ENCODE results near the gene KLHL40.

Gene KLHL40

GRCh38 chr3:42657675-42658074, 27.7 kb upstream of the KLHL40 start:
- DNase-seq = no peak

GRCh38 chr3:42658091-42658770, 27.1 kb upstream of the KLHL40 start:
- no peak for DNase-seq

- no peak for DNase-seq
Measured at GRCh38 chr3:42658771-42659390, 26.5 kb upstream of the KLHL40 start.

GRCh38 chr3:42659451-42660130, 25.7 kb upstream of the KLHL40 start:
- no peak for DNase-seq

GRCh38 chr3:42660131-42660715, 25.1 kb upstream of the KLHL40 start:
- no peak for DNase-seq

GRCh38 chr3:42660898-42661297, 24.4 kb upstream of the KLHL40 start:
- DNase-seq = peak; percentile 29

- DNase-seq = no peak
Measured at GRCh38 chr3:42661593-42662022, 23.7 kb upstream of the KLHL40 start.

- DNase-seq = no peak
Measured at GRCh38 chr3:42662037-42662812, 23.1 kb upstream of the KLHL40 start.

GRCh38 chr3:42662813-42663535, 22.4 kb upstream of the KLHL40 start:
- no peak for DNase-seq

GRCh38 chr3:42663581-42664437, 21.5 kb upstream of the KLHL40 start:
- DNase-seq = no peak

- DNase-seq = no peak
Measured at GRCh38 chr3:42664438-42664803, 20.9 kb upstream of the KLHL40 start.

- no peak for DNase-seq
Measured at GRCh38 chr3:42665050-42665878, 20.1 kb upstream of the KLHL40 start.

GRCh38 chr3:42666022-42666421, 19.3 kb upstream of the KLHL40 start:
- DNase-seq = no peak

- DNase-seq = no peak
Measured at GRCh38 chr3:42666577-42666998, 18.7 kb upstream of the KLHL40 start.

GRCh38 chr3:42667096-42667522, 18.2 kb upstream of the KLHL40 start:
- no peak for DNase-seq

GRCh38 chr3:42667523-42668412, 17.6 kb upstream of the KLHL40 start:
- DNase-seq = no peak

- DNase-seq = no peak
Measured at GRCh38 chr3:42668413-42668760, 16.9 kb upstream of the KLHL40 start.

GRCh38 chr3:42668793-42669217, 16.5 kb upstream of the KLHL40 start:
- no peak for DNase-seq

GRCh38 chr3:42670051-42670576, 15.2 kb upstream of the KLHL40 start:
- no peak for DNase-seq
